ENCODE data around the gene PCMT1. TPM values are rescaled to one million over a fixed set of nuclear protein-coding genes. Genes with fewer than 3 reads are reported as not detected.

The PCMT1 gene
- total RNA-seq, 1 donor from 2014 or later = 133 TPM

GRCh38 chr6:149777624-149778023 is 28.1 kb downstream of the PCMT1 start:
- Histone ChIP-seq H3K9me3 (ENCODE audit: low read depth) (no peaks in the 10 kb centered on the region), H3K79me2 (ENCODE audit: low read depth) (no peaks in the 10 kb centered on the region), H3F3A (ENCODE audit: low read depth) (no peaks in the 10 kb centered on the region), H3K27me3 (no peaks in the 10 kb centered on the region), H3K4me2 (no peak overlapping the region), H3K4me3 (no peak overlapping the region), H3K36me3 (no peaks in the 10 kb centered on the region), H3K27ac (no peak overlapping the region), H3K9ac (no peak overlapping the region), H2AFZ (replicated peaks) (no peak overlapping the region), H3K4me1 (no peaks in the 10 kb centered on the region), H4K20me1 (ENCODE audit: low read depth) (no peaks in the 10 kb centered on the region)
- H3K36me3 Mint-ChIP-seq = peaks cover 5% of the 10 kb centered on the region
- no peak for DNase-seq (ENCODE audit: low spot score)
- H3K4me3 Mint-ChIP-seq = no peak overlapping the region
- H3K4me1 Mint-ChIP-seq = no peaks in the 10 kb centered on the region
- no peak for TF ChIP-seq CTCF (IDR thresholded peaks at IDR 0.05)
- TF ChIP-seq EZH2phosphoT487 (IDR thresholded peaks at IDR 0.05) = no peak
- no peak for TF ChIP-seq EZH2 (IDR thresholded peaks at IDR 0.05)
- H3K27me3 Mint-ChIP-seq (ENCODE audit: insufficient read depth, low read depth) = no peaks in the 10 kb centered on the region
- no peak overlapping the region for H3K27ac Mint-ChIP-seq
- H3K9me3 Mint-ChIP-seq = no peaks in the 10 kb centered on the region

- no peak overlapping the region for H3K27ac ChIP-seq
- Mint-ChIP-seq H3K36me3 (peaks cover 10% of the 10 kb centered on the region), H3K27me3 (ENCODE audit: insufficient read depth, low read depth) (no peaks in the 10 kb centered on the region), H3K4me3 (no peak overlapping the region), H3K9me3 (no peaks in the 10 kb centered on the region), H3K27ac (no peak overlapping the region), H3K4me1 (no peaks in the 10 kb centered on the region)
- no peaks in the 10 kb centered on the region for H3K9me3 ChIP-seq (ENCODE audit: low read depth)
- no peaks in the 10 kb centered on the region for H3K36me3 ChIP-seq
- H3K27me3 ChIP-seq = no peaks in the 10 kb centered on the region
- no peak overlapping the region for H2AFZ ChIP-seq (replicated peaks)
- H3F3A ChIP-seq (ENCODE audit: low read depth) = no peaks in the 10 kb centered on the region
- no peak for TF ChIP-seq EZH2phosphoT487 (IDR thresholded peaks at IDR 0.05)
- no peak for TF ChIP-seq EZH2 (IDR thresholded peaks at IDR 0.05)
- TF ChIP-seq CTCF (IDR thresholded peaks at IDR 0.05) = no peak
- no peak overlapping the region for H3K9ac ChIP-seq
- DNase-seq (ENCODE audit: low spot score) = no peak
- H4K20me1 ChIP-seq (ENCODE audit: low read depth) = no peaks in the 10 kb centered on the region
- no peaks in the 10 kb centered on the region for H3K4me1 ChIP-seq
- H3K4me3 ChIP-seq = no peak overlapping the region
- no peaks in the 10 kb centered on the region for H3K79me2 ChIP-seq (ENCODE audit: low read depth)
- H3K4me2 ChIP-seq = no peak overlapping the region
These were observed 30.1 kb downstream of the PCMT1 start for GRCh38 chr6:149779644-149779963.

- no peaks in the 10 kb centered on the region for H3K27me3 ChIP-seq
- no peaks in the 10 kb centered on the region for H3K9me3 Mint-ChIP-seq
- no peak overlapping the region for H3K4me3 Mint-ChIP-seq
- H3K9ac ChIP-seq = no peak overlapping the region
- no peak for DNase-seq (ENCODE audit: low spot score)
- H3F3A ChIP-seq (ENCODE audit: low read depth) = no peaks in the 10 kb centered on the region
- peaks cover 9% of the 10 kb centered on the region for H3K36me3 Mint-ChIP-seq
- no peaks in the 10 kb centered on the region for H3K9me3 ChIP-seq (ENCODE audit: low read depth)
- TF ChIP-seq EZH2 (IDR thresholded peaks at IDR 0.05) (no peak), CTCF (IDR thresholded peaks at IDR 0.05) (no peak), EZH2phosphoT487 (IDR thresholded peaks at IDR 0.05) (no peak)
- no peak overlapping the region for H3K4me2 ChIP-seq
- no peak overlapping the region for H3K27ac ChIP-seq
- no peaks in the 10 kb centered on the region for H3K4me1 Mint-ChIP-seq
- H4K20me1 ChIP-seq (ENCODE audit: low read depth) = no peaks in the 10 kb centered on the region
- H2AFZ ChIP-seq (replicated peaks) = no peak overlapping the region
- H3K36me3 ChIP-seq = no peaks in the 10 kb centered on the region
- no peaks in the 10 kb centered on the region for H3K4me1 ChIP-seq
- no peaks in the 10 kb centered on the region for H3K27me3 Mint-ChIP-seq (ENCODE audit: insufficient read depth, low read depth)
- H3K27ac Mint-ChIP-seq = no peak overlapping the region
- no peak overlapping the region for H3K4me3 ChIP-seq
- H3K79me2 ChIP-seq (ENCODE audit: low read depth) = no peaks in the 10 kb centered on the region
These were observed 32.2 kb downstream of the PCMT1 start for GRCh38 chr6:149781715-149782114.

GRCh38 chr6:149782337-149782736 is 32.8 kb downstream of the PCMT1 start:
- H3K36me3 Mint-ChIP-seq = peaks cover 9% of the 10 kb centered on the region
- H3K27me3 Mint-ChIP-seq (ENCODE audit: insufficient read depth, low read depth) = no peaks in the 10 kb centered on the region
- Histone ChIP-seq H3K4me3 (no peak overlapping the region), H3K9me3 (ENCODE audit: low read depth) (no peaks in the 10 kb centered on the region), H3K4me2 (no peak overlapping the region), H4K20me1 (ENCODE audit: low read depth) (no peaks in the 10 kb centered on the region), H2AFZ (replicated peaks) (no peak overlapping the region), H3K9ac (no peak overlapping the region), H3K36me3 (no peaks in the 10 kb centered on the region), H3K27me3 (no peaks in the 10 kb centered on the region), H3F3A (ENCODE audit: low read depth) (no peaks in the 10 kb centered on the region), H3K79me2 (ENCODE audit: low read depth) (no peaks in the 10 kb centered on the region), H3K4me1 (no peaks in the 10 kb centered on the region), H3K27ac (no peak overlapping the region)
- H3K9me3 Mint-ChIP-seq = no peaks in the 10 kb centered on the region
- DNase-seq (ENCODE audit: low spot score) = no peak
- TF ChIP-seq CTCF (IDR thresholded peaks at IDR 0.05) = no peak
- TF ChIP-seq EZH2 (IDR thresholded peaks at IDR 0.05) = no peak
- no peak for TF ChIP-seq EZH2phosphoT487 (IDR thresholded peaks at IDR 0.05)
- no peak overlapping the region for H3K4me3 Mint-ChIP-seq
- H3K27ac Mint-ChIP-seq = no peak overlapping the region
- no peaks in the 10 kb centered on the region for H3K4me1 Mint-ChIP-seq

Data from neural progenitor cell (in vitro differentiated cells).